HG03354 (cell line): ENCODE results near the gene TMEM235.

Experiments
- ATAC-seq: cut with Tn5 transposase; IDR thresholded peaks from one replicate; pipeline ENCODE4 v1.9.1; 2021; ENCODE audit warnings: mild to moderate bottlenecking; ENCODE audit not compliant: unreplicated experiment, poor library complexity, severe bottlenecking

Gene TMEM235

DNA sequence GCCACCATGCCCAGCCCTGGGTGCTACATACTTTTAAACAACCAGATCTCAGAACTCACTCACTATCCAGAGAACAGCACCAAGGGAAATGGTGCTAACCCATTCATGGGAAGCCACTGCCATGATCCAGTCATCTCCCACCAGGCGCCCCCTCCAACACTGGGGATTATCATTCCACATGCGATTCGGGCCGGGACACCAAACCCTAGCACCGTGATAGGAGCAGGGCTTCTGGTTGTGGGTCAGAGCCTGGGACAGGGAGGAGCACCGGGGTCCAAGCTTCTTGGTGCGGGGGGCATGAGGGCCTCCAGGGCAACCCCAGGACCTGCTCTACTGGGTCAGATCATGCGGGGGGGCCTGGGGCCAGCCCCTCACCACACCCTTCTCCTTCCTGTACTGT is 4.5 kb downstream of the TMEM235 start:
- no peak for ATAC-seq

- ATAC-seq: no peak
These were observed 5.1 kb downstream of the TMEM235 start for GRCh38 chr17:78236362-78237127.

DNA sequence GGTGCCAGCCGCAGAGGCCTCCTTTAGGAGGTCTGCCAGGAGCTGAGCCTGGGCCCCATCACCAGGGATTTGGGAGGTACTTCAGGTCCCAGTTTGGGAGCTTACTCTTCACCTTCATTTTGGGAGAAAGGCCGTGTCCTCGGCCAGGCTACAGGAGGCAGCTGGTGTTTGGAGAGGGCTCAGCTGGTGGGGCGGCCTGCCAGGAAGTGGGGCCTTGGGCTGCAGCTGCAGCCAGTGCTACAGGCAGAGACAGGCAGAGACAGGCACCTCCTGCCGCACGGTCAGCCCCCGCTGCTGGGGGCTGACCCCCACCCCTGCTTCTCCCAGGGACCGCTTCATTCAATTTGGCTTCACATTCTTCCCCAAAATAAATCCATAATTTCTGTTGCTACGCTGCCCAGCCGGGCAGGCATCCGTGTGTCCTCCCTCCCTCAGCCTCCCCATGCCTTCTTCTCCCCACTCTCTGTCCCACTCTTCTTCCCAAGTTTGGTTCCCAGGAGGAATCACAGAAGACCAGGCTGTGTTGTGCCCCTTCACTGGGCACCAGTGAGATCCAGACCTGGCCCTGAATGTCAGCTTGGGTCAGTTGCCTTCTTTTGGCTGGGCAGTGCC is 6.1 kb downstream of the TMEM235 start:
- ATAC-seq: no peak

DNA sequence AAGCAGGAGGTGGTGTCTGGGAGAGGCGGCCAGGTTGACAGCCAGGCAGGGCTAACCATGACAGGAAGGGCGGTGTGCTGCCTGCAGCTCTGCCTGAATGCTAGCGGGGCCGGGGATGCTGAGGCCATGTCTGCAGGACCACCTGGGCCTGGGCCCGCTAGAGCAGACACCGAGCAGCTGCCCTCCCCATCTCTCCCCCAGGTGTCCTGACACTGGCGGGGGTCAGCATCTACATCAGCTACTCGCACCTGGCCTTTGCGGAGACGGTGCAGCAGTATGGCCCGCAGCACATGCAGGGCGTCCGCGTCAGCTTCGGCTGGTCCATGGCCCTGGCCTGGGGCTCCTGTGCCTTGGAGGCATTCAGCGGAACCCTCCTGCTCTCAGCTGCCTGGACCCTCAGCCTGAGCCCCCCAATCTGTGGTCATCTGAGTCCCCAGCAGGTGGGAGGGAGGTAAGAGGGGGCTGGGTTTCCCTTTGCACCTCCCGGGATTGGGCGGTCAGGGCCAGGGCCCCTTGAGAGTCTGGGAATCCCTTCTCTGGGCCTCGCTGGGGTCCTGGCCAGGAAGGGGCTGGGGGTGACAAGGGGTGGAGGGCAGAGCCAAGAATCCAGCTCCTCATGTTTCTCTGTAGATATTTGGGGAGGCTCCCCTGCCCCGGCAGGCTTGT is 7.5 kb downstream of the TMEM235 start:
- no peak for ATAC-seq

GRCh38 chr17:78239489-78239931 is 8.1 kb downstream of the TMEM235 start:
- ATAC-seq: no peak

DNA sequence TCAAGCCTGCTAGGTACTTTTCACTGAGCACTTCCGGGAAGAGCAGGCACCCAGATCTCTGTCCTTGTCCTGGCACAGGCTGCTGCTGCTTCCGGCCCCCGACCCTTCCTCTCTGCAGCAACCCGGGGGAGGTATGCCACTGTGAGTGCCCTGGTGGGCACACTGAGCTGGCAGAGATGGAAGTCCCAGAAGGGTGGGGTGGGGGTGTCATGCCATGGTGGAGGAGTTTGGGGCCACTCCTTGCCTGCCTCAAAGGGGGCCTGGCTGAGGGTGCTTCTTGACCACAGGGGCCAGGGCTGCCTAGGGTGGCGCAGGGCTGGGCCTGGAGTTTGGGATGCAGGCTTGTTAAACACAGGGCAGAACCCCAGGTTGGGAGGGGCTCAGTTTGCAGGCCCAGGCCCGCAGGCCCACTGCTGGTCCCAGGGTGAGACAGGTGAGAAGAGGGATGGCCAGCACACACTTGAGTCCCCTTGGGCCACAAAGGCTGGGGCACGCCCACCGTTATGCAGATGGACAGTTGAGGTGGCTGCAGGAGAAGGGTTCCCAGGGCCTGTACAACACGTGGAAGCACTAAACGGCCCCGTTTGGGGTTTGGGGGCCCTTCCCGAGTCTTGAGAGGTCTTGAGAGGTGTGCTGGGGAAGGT is 8.7 kb downstream of the TMEM235 start:
- ATAC-seq: no peak

- ATAC-seq: no peak
These were observed 9.4 kb downstream of the TMEM235 start for GRCh38 chr17:78240839-78241238.

- no peak for ATAC-seq
These were observed 10.0 kb downstream of the TMEM235 start for GRCh38 chr17:78241277-78242023.

DNA sequence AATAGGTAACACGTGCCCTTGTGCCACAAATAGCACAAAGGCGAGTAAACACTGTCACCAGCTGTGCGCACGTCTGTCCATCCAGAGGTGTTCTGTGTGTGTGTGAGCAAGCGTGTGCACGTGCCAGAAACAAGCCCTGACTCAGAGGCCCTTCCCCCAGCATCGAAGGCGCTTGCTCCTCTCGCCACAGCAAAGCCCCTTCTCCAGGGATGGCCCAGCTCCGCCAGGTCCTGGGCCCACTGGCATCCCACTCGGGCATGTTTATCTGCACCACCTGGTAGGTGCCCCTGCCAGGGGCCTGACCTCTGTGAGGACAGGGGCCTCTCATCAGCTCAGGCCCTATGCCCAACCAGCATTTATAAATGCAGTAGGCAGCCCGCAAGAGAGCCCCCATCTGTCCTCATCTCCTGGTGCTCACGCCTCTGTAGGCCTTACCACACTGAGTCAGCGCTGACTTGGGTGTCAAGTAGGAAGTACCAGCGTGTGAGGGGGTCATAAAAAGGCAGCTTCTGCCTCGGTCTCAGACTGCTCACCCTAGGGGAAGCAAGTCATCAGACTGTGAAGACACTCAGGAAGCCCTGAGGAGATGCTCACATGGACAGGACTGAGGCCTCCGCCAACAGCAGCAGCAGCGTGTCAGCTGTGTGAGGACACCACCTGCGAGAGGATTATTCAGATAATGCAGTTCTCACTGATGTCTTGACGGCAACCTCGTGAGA is 10.8 kb downstream of the TMEM235 start:
- no peak for ATAC-seq

- no peak for ATAC-seq
These were observed 15.9 kb downstream of the TMEM235 start for GRCh38 chr17:78247304-78247703.

DNA sequence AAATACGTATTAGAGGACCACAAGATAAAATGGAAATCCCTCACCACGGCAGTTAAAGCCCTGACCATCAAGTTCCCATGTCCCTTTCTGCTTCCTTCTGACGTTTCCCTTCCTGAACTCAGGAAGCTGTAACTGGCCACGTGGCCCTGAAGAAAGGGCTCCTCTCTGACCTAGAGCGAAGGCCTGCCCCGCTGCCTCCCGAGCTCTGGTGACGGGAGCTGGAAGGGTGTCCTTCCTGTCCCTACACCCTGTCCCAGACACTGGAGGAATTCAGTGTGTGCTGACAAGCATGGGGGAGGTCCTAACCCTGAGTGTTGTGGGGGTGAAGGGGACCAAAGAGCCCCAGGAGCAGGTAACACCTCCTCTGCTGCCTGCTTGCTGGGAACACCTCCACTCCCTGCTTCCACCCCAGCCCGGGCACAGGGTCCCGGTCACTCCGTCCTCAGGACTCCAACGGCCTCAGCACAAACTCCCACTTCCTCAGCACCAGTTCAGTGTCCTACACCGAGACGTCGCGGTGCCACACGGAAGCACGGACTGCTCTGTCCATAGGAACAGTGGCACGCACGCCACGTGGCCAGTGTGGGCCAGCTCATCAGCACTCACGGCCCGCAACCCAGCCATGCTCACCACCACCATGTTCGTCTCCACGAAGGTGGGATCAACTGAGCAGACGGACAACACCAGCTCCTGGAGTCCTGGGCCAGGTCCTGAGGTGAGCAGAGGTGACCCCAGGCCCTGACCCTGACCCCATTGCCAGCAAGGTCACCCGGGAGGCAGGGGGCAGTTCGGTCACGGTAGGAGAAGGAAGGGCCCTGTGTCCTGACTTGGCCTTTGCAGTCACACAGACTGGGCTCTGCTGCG is 16.9 kb downstream of the TMEM235 start:
- no peak for ATAC-seq

- ATAC-seq: no peak
These were observed 17.8 kb downstream of the TMEM235 start for GRCh38 chr17:78249074-78249817.

- no peak for ATAC-seq
These were observed 18.7 kb downstream of the TMEM235 start for GRCh38 chr17:78249818-78250806.

- no peak for ATAC-seq
These were observed 19.7 kb downstream of the TMEM235 start for GRCh38 chr17:78250891-78251772.

GRCh38 chr17:78251773-78252103 is 20.3 kb downstream of the TMEM235 start:
- no peak for ATAC-seq
